ENCODE measurements around the gene MEOX1.

GRCh38 chr17:43614561-43614960 is 47.2 kb downstream of the MEOX1 start:
- TF ChIP-seq CTCF (IDR thresholded peaks at IDR 0.05) (no peak), POLR2A (IDR thresholded peaks at IDR 0.05) (no peak)
